GM21367 (cell line): ENCODE results near the gene HPS4.

Experiments used
- ATAC-seq: cut with Tn5 transposase; IDR thresholded peaks from one replicate; pipeline ENCODE4 v1.9.1; 2021; ENCODE audit not compliant: unreplicated experiment

HPS4 gene

DNA sequence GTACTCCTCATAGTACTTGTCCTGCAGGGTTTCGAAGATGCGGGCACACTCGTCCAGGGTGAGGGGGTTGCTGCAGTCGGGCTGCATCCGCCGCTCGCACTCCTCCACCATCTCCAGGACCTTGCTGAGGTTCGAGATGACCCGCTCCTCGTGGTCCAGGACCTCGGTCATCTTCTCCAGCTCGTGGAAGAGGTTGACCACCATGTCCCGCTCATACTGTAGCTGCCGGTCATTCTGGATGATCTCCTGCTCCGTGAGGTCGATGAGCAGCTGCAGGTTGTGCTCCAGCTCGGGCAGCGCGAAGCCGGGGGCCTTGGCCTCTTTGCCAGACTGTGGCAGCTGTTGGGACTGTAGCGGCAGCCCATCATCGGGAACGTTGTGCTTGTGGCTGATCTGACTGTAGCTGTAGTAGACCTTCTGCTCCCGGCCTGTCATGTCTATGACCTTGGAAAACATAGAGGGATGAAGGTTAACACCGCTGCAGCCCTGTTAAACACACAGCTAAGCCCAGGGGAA lies 15.7 kb upstream of the HPS4 start:
- ATAC-seq: no peak

- ATAC-seq: no peak
Observed at GRCh38 chr22:26496456-26496855, 12.9 kb upstream of the HPS4 start.

DNA sequence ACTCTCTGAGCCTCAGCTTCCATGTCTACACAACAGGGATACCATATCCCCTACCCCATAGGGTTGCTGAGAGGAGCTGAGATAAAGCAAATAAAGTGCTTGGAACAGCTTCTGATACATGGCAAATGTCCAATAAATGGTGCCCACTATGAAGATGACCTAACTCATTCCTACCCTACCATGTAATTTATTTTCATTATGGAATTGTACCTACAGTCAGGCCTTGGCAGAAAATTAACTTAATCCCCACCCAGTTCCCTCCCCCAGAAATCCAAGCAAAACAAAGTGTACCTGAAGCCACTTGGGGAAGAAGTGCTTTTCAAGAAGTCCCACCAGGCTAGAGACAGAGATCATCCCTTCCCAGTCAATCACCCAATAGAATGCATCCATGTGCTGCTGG lies 10.9 kb upstream of the HPS4 start:
- no peak for ATAC-seq

DNA sequence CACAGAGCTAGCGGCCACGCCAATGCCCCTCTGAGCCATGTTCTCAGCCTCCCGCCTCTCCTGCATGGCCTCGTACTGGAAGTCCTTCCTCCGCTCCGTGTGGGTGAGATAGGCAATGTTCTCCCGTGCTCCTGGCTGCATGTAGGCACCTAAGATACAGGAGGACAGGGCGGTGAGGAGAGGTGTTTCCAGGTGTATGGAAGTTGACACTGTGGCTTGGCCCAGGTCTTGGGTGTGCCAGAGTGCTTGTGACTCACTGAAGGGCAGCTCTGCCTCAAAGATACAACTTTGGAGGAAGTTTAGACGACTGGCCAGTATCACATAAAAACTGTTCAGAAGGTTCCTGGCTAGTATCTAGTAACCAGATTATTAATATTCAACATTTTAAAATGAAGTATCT lies 8.6 kb upstream of the HPS4 start:
- no peak for ATAC-seq

- ATAC-seq: no peak
Observed at GRCh38 chr22:26489447-26490036, 6.0 kb upstream of the HPS4 start.

- no peak for ATAC-seq
Observed at GRCh38 chr22:26487996-26488395, 4.4 kb upstream of the HPS4 start.

DNA sequence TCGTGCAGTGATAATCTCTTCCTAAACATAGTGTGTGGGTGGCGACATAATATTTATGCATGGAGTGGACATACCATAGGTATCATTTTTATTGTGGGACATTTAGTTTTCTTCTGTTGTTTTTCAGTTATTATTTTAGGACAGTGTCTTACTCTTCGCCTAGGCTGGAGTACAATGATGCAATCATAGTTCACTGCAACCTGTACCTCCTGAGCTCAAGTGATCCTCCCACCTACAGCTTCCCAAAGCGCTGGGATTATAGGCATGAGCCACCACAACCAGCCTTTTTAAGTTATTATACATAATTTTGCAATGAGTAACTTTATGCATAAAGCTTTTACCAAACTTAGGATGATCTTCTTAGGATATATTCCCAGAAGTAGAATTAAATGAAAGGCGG lies 2.8 kb upstream of the HPS4 start:
- no peak for ATAC-seq

DNA sequence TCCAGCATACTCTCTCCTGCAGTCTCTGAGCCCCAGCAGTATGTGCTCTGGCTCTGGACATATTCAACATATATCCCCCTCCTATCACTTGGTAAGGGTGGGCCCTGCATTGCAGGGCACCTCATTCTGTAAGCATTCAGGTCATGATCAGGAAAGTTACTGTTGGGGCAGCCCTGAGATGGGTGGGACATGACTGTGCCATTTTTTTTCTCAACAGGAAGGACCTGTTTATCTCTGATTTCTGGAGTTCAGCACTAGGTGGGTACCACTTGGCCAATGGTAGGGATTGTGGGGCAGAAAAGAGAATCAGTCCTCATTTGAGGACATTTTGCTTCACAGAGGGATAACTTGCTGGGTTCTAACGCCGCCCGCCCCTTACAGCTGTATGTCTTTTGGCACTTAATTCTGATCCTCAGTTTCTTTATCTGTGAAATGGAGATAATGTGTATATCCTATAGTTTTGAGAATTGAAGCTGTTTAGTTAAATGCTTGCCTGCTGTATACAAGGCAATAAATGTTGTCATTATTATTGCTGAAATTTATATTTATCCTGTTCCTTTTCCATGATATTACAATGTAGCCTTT lies 2.3 kb upstream of the HPS4 start:
- ATAC-seq: no peak

DNA sequence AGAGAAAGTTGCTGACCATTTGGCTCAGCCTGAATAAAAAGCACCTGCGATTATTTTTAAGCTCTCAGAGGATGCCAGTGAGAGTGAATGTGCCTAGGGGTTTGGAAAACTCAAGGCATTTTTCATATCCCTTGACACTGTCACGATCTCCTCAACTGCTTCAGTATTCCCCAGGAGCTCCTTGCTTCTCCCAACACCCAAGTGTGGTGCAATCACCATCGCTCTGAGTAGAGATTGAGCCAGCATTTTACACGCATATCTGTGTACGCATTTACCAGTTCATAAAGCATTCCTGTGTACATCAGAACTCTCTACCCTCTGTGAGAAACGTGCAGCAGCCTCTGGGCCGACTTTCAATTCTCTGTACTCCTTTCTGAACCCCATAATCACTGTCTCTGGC lies 1.4 kb upstream of the HPS4 start:
- no peak for ATAC-seq

- no peak for ATAC-seq
Observed at GRCh38 chr22:26484360-26484706, 750 bp upstream of the HPS4 start.

DNA sequence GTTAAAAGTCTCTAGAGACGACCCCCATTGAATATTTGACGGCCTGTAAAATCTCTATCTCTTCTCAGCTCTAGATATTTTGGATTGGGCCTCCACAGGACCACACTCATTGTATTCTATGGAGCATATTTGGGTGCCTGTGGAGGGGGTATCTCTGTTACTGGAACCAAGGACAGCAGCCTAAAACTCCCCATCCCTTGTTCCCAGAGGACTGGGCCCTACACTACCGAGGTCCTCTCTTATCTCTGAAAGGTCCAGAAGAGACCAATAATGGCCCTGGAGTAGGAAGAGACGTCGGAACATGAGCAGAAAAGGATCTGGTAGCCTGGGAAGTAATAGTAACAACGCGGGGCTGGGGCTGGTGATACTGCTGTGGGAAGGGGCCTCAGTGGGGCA lies 542 bp downstream of the HPS4 start:
- peak; percentile 10 for ATAC-seq

GRCh38 chr22:26482161-26482560 lies 1.4 kb downstream of the HPS4 start:
- ATAC-seq: no peak

DNA sequence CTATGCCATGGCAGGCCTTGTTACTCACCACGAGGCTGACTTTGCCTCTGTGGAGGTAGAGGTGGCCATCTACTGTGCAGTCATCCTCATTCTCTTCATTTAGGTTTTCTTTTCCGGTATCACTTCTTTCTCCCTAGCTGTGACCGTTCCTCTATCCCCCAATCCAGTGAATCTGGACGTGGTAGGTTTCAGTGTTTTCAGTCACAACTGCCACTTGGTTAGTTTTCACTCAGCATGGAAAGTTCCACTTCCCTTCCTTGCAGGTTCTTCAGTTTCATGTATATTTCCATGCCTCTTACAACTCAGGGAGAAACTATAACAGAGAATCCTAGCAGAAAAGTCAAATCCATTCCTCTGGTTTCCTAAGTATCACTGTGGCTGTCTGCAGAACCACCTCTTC lies 1.9 kb downstream of the HPS4 start:
- ATAC-seq: no peak

GRCh38 chr22:26481112-26481693 lies 2.4 kb downstream of the HPS4 start:
- ATAC-seq: no peak

GRCh38 chr22:26480611-26480932 lies 3.0 kb downstream of the HPS4 start:
- ATAC-seq: no peak

GRCh38 chr22:26479792-26480610 lies 3.6 kb downstream of the HPS4 start:
- ATAC-seq: no peak

DNA sequence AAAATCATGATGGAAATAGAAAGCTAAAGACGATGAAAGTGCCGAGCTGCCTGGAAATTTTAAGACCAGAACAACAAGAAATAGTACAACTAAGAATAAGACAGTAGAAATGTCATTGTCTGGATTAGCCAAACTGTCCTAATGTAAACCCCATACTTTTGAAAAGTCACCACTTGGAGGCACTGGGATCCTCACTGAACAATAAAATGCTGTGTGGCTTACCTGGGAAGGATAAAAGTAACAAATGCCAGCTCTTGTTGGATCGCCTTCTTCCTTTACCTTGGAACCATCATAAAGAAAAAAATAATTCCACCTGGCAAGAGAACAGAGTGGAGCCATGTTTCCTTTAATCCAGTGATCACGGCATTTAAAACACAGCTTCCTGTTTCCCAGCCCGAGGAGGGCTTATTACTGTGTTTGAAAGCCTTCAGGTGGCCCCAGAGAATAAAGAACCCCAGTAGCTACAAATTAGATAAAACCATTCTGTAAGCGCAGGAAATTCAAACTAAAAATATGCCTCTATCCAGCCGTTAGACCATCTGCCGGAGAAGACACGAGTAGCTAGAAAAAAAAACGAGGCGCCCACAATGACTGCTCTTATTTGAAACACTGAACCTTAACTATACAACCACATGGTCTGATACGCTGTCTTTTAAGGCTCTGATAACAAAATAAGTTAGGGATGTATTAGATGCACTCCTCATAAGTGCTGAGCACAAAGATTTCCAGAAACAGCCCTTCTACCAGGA lies 4.4 kb downstream of the HPS4 start:
- ATAC-seq: no peak

GRCh38 chr22:26477341-26477731 lies 6.2 kb downstream of the HPS4 start:
- no peak for ATAC-seq

- no peak for ATAC-seq
Observed at GRCh38 chr22:26476705-26477340, 6.8 kb downstream of the HPS4 start.

GRCh38 chr22:26474682-26475081 lies 8.9 kb downstream of the HPS4 start:
- no peak for ATAC-seq

- no peak for ATAC-seq
Observed at GRCh38 chr22:26471522-26471921, 12.1 kb downstream of the HPS4 start.
